Mesendoderm (in vitro differentiated cells): Measurements from ENCODE around the gene LEMD1.

Source experiments
- DNase-seq: peaks from one replicate; pipeline ENCODE4 v3.0.0; 2013
- H2AK5ac ChIP-seq: 2 replicates; pipeline ENCODE4 v1.6.1; 2013; ENCODE audit warnings: low read length, inconsistent platforms
- H2BK120ac ChIP-seq: 2 replicates; pipeline ENCODE4 v1.6.1; 2013; ENCODE audit warnings: low read depth, mild to moderate bottlenecking, low read length, moderate library complexity, mixed read lengths
- H2BK15ac ChIP-seq: replicated peaks from 2 replicates; pipeline ENCODE4 v1.6.1; 2013; ENCODE audit warnings: low read depth, mild to moderate bottlenecking, moderate library complexity
- H2BK5ac ChIP-seq: 2 replicates; pipeline ENCODE4 v1.6.1; 2013; ENCODE audit warnings: low read length, inconsistent platforms
- H3K18ac ChIP-seq: 2 replicates; pipeline ENCODE4 v1.6.1; 2013; ENCODE audit warnings: mild to moderate bottlenecking, low read length, mixed read lengths
- H3K23ac ChIP-seq: one replicate; pipeline ENCODE4 v1.6.1; 2013; ENCODE audit warnings: low read length
- H3K27ac ChIP-seq: 2 replicates; pipeline ENCODE4 v1.5.1; 2013; ENCODE audit warnings: low read depth, mild to moderate bottlenecking, inconsistent platforms, low read length, moderate library complexity
- H3K27me3 ChIP-seq: 2 replicates; pipeline ENCODE4 v1.6.1; 2013; ENCODE audit warnings: low read length, control low read depth, mild to moderate bottlenecking, inconsistent platforms; ENCODE audit not compliant: insufficient read depth, poor library complexity
- H3K36me3 ChIP-seq: 2 replicates; pipeline ENCODE4 v1.6.1; 2013; ENCODE audit warnings: low read length, inconsistent platforms; ENCODE audit not compliant: control insufficient read depth, insufficient read depth
- H3K4ac ChIP-seq: one replicate; pipeline ENCODE4 v1.6.1; 2013; ENCODE audit warnings: low read depth, mild to moderate bottlenecking, low read length, moderate library complexity
- H3K4me1 ChIP-seq: 2 replicates; pipeline ENCODE4 v1.6.1; 2013; ENCODE audit warnings: low read depth, low read length, inconsistent platforms; ENCODE audit not compliant: control insufficient read depth
- H3K4me2 ChIP-seq: 2 replicates; pipeline ENCODE4 v1.6.1; 2013; ENCODE audit warnings: low read length
- H3K4me3 ChIP-seq: 2 replicates; pipeline ENCODE4 v1.5.1; 2013; ENCODE audit warnings: mild to moderate bottlenecking, low read length
- H3K56ac ChIP-seq: one replicate; pipeline ENCODE4 v1.6.1; 2013; ENCODE audit warnings: low read length
- H3K79me1 ChIP-seq: 2 replicates; pipeline ENCODE4 v1.6.1; 2013; ENCODE audit warnings: low read length, inconsistent platforms
- H3K79me2 ChIP-seq: 2 replicates; pipeline ENCODE4 v1.6.1; 2013; ENCODE audit warnings: mild to moderate bottlenecking, low read length; ENCODE audit not compliant: control insufficient read depth, insufficient read depth
- H3K9ac ChIP-seq: 2 replicates; pipeline ENCODE4 v1.6.1; 2013; ENCODE audit warnings: low read length, inconsistent platforms
- H4K5ac ChIP-seq: one replicate; pipeline ENCODE4 v1.6.1; 2013; ENCODE audit warnings: low read length
- H4K8ac ChIP-seq: one replicate; pipeline ENCODE4 v1.6.1; 2013; ENCODE audit warnings: low read depth, mild to moderate bottlenecking, control low read depth, low read length, moderate library complexity
- WGBS: extraction: QIAGEN DNeasy Blood & Tissue Kit; methylation state at CpG from one replicate; pipeline ENCODE4 v1.1.7; 2013; ENCODE audit warnings: low lambda C conversion rate, missing lambda C conversion rate; ENCODE audit not compliant: insufficient coverage; ENCODE audit errors: extremely low coverage; 5-methylcytosine and 5-hydroxymethylcytosine counted together

Gene LEMD1

DNA sequence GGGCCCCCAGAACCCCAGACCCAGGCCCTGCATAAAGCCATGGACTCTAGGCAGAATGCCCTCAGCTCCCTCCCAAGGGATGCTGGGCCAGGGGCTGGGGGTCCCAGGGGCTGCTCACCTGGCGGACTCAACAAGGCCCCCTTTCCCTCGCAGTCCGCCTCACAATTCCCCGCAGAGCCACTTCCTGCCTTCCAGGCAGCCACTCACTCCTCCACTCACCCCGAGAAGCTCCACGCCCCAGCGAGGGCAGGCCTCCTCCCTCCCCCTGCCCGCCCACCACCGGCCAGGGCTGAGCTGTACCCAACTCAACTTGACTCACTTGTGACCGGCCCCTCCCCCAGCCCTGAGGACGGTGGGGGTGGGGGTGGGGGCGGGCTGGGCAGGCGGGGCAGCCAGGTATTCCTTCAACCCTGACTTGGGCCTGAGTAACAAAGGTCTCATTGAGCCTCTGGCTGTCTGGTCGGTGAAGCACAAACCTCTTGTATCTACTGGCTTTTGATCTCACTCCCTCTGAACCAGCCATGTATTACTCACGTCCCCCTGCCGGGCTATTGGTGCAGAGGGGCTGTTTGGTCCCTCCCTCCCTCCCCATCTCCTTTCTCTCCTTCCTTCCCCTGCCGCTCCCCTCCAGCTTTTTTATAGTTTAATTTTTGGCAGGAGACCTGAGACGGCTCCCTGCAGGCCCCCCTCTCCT, 28.0 kb upstream of the LEMD1 start:
- Histone ChIP-seq H3K4me2 (peak overlapping the region; percentile 66), H3K18ac (peak overlapping the region; percentile 86), H2AK5ac (no peak overlapping the region), H3K27me3 (no peaks in the 10 kb centered on the region), H2BK120ac (peak overlapping the region; percentile 64), H4K5ac (no peak overlapping the region), H3K4me3 (peak overlapping the region; percentile 19), H3K4me1 (peaks cover 47% of the 10 kb centered on the region), H3K79me1 (peaks cover 16% of the 10 kb centered on the region), H4K8ac (peak overlapping the region; percentile 29), H3K27ac (peak overlapping the region; percentile 95), H3K4ac (peak overlapping the region; percentile 84), H3K9ac (peak overlapping the region; percentile 89), H2BK5ac (peak overlapping the region; percentile 95), H3K36me3 (peaks cover 3% of the 10 kb centered on the region), H3K23ac (peak overlapping the region; percentile 81), H3K79me2 (peaks cover 9% of the 10 kb centered on the region), H3K56ac (peak overlapping the region; percentile 97), H2BK15ac (no peak overlapping the region)
- no CpG with 5 or more reads among the region's 18 CpGs for WGBS
- peak; percentile 99 for DNase-seq

DNA sequence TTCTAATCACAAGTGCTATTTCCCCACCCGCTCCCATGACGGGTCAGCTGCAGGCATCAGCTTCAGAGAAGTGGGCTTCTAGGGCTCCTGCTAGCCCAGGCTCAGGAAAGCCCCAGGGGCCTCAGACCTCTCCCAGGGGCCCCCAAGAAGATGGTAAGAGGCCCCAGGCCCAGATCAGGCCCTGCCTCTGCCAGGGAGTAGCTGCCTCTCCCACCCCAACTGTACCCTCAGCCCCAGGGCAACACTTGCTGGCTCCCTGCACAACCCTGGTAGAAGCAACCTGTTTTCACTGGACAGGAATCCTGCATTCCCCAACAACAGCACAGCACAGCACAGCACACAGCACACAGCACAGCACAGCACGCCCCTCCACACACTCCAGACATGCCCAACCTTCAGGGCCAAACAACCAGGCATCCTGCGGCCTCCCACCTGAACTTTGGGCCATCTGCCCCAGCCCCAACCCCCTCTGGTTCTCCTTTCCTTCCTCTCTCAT, 27.4 kb upstream of the LEMD1 start:
- Histone ChIP-seq H3K79me2 (peaks cover 9% of the 10 kb centered on the region), H3K36me3 (peaks cover 3% of the 10 kb centered on the region), H3K4me1 (peaks cover 47% of the 10 kb centered on the region), H3K4ac (peak overlapping the region; percentile 84), H2BK120ac (peak overlapping the region; percentile 64), H3K27ac (peak overlapping the region; percentile 95), H3K23ac (peak overlapping the region; percentile 81), H3K56ac (peak overlapping the region; percentile 97), H3K79me1 (peaks cover 16% of the 10 kb centered on the region), H2AK5ac (peak overlapping the region; percentile 99), H3K9ac (peak overlapping the region; percentile 89), H3K4me3 (peak overlapping the region; percentile 15), H2BK5ac (peak overlapping the region; percentile 90), H3K27me3 (no peaks in the 10 kb centered on the region), H3K4me2 (peak overlapping the region; percentile 66), H4K5ac (no peak overlapping the region), H2BK15ac (no peak overlapping the region), H4K8ac (peak overlapping the region; percentile 29), H3K18ac (peak overlapping the region; percentile 86)
- WGBS: no CpG with 5 or more reads among the region's 4 CpGs
- DNase-seq: peak; percentile 48

DNA sequence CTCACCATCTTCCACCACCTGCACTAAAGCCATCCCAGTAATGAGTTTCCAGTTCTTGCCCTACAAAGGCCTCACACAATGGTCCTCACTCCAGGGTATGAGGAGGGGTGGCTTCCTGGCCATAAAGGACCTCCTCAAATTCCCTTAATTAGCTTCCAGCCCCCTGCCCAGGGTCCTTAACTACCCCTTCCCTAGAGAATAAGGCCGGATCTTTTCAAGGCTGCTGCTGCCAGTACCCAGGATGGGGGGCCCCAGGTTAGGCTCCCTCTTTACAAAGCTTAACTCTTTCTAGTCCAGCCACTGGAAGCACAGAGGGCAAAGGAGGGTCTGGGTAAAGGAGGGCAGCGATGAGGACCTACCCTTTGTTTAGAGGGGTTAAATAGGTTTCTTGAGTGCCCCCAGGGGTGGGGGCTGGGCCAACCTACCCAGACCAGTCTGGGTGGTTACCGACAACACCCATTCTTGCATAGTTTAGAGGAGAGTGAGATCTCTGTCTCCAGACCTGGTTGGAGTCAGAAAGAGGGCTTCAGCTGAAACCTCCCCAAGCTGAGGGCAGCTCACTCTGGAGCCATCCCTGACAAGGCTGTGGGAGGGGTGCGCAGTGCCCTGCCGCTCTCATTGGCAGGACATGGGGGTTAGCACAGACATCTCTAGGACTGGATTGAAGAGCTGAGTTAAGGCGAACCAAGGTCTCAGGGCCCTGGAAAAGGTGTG, 26.8 kb upstream of the LEMD1 start:
- peak; percentile 56 for DNase-seq
- peaks cover 12% of the 10 kb centered on the region for H3K79me1 ChIP-seq
- peaks cover 3% of the 10 kb centered on the region for H3K36me3 ChIP-seq
- peak overlapping the region; percentile 64 for H2BK120ac ChIP-seq
- peak overlapping the region; percentile 99 for H2AK5ac ChIP-seq
- H3K9ac ChIP-seq: peak overlapping the region; percentile 89
- peak overlapping the region; percentile 28 for H2BK15ac ChIP-seq
- H4K5ac ChIP-seq: no peak overlapping the region
- peak overlapping the region; percentile 86 for H3K18ac ChIP-seq
- no CpG with 5 or more reads among the region's 6 CpGs for WGBS
- no peak overlapping the region for H3K4me3 ChIP-seq
- no peak overlapping the region for H2BK5ac ChIP-seq
- H3K79me2 ChIP-seq: peaks cover 6% of the 10 kb centered on the region
- peaks cover 48% of the 10 kb centered on the region for H3K4me1 ChIP-seq
- H3K27me3 ChIP-seq: no peaks in the 10 kb centered on the region
- H3K4ac ChIP-seq: peak overlapping the region; percentile 67
- peak overlapping the region; percentile 48 for H3K23ac ChIP-seq
- no peak overlapping the region for H4K8ac ChIP-seq
- peak overlapping the region; percentile 97 for H3K56ac ChIP-seq
- H3K4me2 ChIP-seq: peak overlapping the region; percentile 66
- peak overlapping the region; percentile 95 for H3K27ac ChIP-seq

DNA sequence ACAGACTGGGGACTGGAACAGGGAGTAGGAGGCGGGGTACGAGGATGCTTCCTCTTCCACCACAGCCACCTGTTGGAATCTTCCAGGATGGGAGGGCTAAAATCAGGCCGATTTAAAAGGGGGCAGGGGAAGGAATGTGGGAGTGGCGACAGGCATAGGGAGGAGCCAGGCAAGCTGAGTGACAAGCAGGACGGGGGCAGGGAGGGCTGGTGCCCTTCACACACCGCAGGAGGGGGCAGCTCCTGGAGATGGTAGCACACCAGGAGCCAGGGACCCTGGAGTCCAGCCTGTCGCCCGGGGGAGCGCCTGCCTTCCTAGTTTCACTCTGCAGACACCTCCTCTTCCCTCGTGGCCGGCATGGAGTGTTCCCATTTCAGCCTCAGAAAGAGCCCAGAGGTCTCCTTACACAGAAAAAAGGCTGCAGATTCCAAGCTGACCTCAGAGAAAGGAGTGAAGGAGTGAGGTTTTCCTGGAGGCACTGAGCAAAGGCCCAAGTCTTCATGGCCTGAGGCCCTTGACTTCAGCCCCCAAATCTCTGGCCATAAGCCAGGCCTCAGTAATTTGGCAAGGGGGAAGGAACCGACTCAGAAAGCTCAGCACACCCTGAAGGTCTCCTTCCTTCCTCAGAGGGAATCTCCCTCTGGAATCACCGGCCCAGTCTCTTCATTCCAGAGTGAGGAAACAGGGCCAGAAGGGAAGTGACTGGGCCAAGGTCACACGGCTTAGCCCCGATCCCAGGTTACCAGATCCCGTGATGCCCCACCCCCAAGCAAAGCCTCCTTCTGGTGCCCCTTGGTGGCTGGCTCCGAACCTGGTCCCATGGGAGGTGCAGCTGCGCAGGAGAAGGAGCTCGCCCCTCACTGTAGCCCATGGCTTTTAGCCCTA, 25.8 kb upstream of the LEMD1 start:
- Histone ChIP-seq H3K27me3 (no peaks in the 10 kb centered on the region), H3K79me1 (peaks cover 14% of the 10 kb centered on the region), H3K4me3 (no peak overlapping the region), H3K18ac (peak overlapping the region; percentile 86), H2BK15ac (no peak overlapping the region), H3K36me3 (peaks cover 3% of the 10 kb centered on the region), H3K4me2 (peak overlapping the region; percentile 27), H3K56ac (peak overlapping the region; percentile 97), H2BK120ac (no peak overlapping the region), H3K23ac (peak overlapping the region; percentile 59), H3K4ac (no peak overlapping the region), H3K27ac (peak overlapping the region; percentile 95), H3K9ac (peak overlapping the region; percentile 89), H4K5ac (no peak overlapping the region), H3K4me1 (peaks cover 51% of the 10 kb centered on the region), H2BK5ac (peak overlapping the region; percentile 46), H2AK5ac (peak overlapping the region; percentile 84), H4K8ac (no peak overlapping the region), H3K79me2 (peaks cover 6% of the 10 kb centered on the region)
- WGBS: no CpG with 5 or more reads among the region's 19 CpGs
- peak; percentile 90 for DNase-seq

DNA sequence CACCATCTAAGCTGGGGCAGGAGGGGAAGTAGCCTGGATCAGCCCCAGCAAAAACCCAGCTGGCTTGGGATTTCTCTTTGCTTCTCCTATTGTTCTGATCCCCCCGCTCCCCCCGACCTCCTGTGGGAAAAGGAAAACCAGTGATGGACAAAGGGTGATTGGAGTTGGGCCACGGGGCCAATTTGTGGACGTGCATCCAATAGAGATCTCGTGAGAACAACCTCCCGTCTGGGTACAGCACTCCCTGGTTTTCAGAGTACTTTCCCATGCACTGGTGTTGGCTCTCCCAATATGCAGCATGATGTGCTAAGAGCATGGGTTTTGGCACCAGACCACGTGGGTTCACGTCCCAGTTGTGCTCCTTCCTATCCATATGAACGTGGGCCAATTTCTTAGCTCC, 25.0 kb upstream of the LEMD1 start:
- no CpG with 5 or more reads among the region's 9 CpGs for WGBS
- no peak overlapping the region for H3K23ac ChIP-seq
- peaks cover 54% of the 10 kb centered on the region for H3K4me1 ChIP-seq
- H3K9ac ChIP-seq: peak overlapping the region; percentile 48
- no peaks in the 10 kb centered on the region for H3K27me3 ChIP-seq
- no peak overlapping the region for H3K18ac ChIP-seq
- H4K8ac ChIP-seq: no peak overlapping the region
- H3K56ac ChIP-seq: peak overlapping the region; percentile 66
- no peak for DNase-seq
- peaks cover 14% of the 10 kb centered on the region for H3K79me1 ChIP-seq
- peaks cover 6% of the 10 kb centered on the region for H3K79me2 ChIP-seq
- H2BK15ac ChIP-seq: no peak overlapping the region
- H2BK5ac ChIP-seq: peak overlapping the region; percentile 36
- H4K5ac ChIP-seq: peak overlapping the region; percentile 60
- peak overlapping the region; percentile 12 for H3K27ac ChIP-seq
- no peak overlapping the region for H3K4ac ChIP-seq
- H3K4me2 ChIP-seq: no peak overlapping the region
- H3K4me3 ChIP-seq: no peak overlapping the region
- H3K36me3 ChIP-seq: peaks cover 3% of the 10 kb centered on the region
- no peak overlapping the region for H2BK120ac ChIP-seq
- peak overlapping the region; percentile 59 for H2AK5ac ChIP-seq
